Right atrium auricular region (tissue), 2 donors: ENCODE measurements around the gene GOLGA8B. TPM values are rescaled to one million over a fixed set of nuclear protein-coding genes. Genes with fewer than 3 reads are reported as not detected.

Source experiments
- DNase-seq: peaks from one replicate; pipeline ENCODE4 v3.0.0-alpha.2; 2019; ENCODE audit warnings: low spot score
- H3K27ac ChIP-seq, 2 donors: fragments of 200-600 bp; sonication (generic); 1 replicate in 1 of 2; 2 replicates in 1 of 2; pipeline ENCODE4 v1.5.1; 2016 to 2019
- H3K27me3 ChIP-seq, 2 donors: fragments of 200-600 bp; sonication (generic); one replicate each; pipeline versions ENCODE4 v1.5.1 to v1.6.0; 2017 to 2019
- H3K36me3 ChIP-seq: fragments of 200-600 bp; sonication (generic); one replicate; pipeline ENCODE4 v1.5.1; 2016
- H3K4me1 ChIP-seq, 2 donors: fragments of 200-600 bp; sonication (generic); one replicate each; pipeline versions ENCODE4 v1.5.1 to v1.6.0; 2017 to 2019
- H3K4me3 ChIP-seq, 2 donors: fragments of 200-600 bp; sonication (generic); 1 replicate in 1 of 2; 2 replicates in 1 of 2; pipeline ENCODE4 v1.5.1; 2017 to 2019; ENCODE audit warnings: mild to moderate bottlenecking in 1 of 2, moderate library complexity in 1 of 2
- H3K9me3 ChIP-seq, 2 donors: fragments of 200-600 bp; sonication (generic); one replicate each; pipeline ENCODE4 v1.5.1; 2019
- total RNA-seq, 2 donors: library from RNA; depleted of rRNA; stranded (reverse); fragments of >200 nt; gene quantifications; one replicate each; pipeline ENCODE4 v1.1.0, GENCODE V29; 2016
- TF ChIP-seq, protein P1 (sequence below), 2 donors: fragments of 200-600 bp; sonication (generic); IDR thresholded peaks; one replicate each; pipeline ENCODE4 v1.5.1; 2019; ENCODE audit warnings: antibody characterized with exemption in 2 of 2

Gene GOLGA8B
- total RNA-seq, 2 donors from 2014 or later, result 10.3 to 24.6 TPM

DNA sequence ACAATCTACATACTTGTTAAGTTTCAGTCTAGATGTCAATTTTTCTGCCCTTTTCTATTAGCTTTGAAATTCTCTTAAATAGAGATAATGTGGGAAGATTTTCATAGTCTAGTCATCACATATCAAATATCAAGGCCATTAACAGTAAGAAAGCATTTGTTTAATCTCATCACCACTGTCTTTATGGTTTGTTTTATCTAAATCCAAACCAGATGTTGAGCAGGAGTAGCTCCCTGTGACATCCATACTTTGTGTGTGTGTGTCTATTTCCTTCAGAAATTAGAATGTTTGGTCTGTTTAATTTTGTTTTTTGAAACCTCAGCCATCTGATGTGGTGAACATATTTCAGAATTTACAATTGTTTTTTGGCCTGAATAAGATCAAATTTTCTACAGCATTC is 23.1 kb upstream of the GOLGA8B start:
- Histone ChIP-seq H3K36me3 (no peaks in the 10 kb centered on the region), H3K27ac (no peak overlapping the region), H3K9me3 (no peaks in the 10 kb centered on the region), H3K4me1 (peaks cover 0 to 4% of the 10 kb centered on the region in 2 donors), H3K4me3 (no peak overlapping the region), H3K27me3 (no peaks in the 10 kb centered on the region)
- TF ChIP-seq, protein P1, sequence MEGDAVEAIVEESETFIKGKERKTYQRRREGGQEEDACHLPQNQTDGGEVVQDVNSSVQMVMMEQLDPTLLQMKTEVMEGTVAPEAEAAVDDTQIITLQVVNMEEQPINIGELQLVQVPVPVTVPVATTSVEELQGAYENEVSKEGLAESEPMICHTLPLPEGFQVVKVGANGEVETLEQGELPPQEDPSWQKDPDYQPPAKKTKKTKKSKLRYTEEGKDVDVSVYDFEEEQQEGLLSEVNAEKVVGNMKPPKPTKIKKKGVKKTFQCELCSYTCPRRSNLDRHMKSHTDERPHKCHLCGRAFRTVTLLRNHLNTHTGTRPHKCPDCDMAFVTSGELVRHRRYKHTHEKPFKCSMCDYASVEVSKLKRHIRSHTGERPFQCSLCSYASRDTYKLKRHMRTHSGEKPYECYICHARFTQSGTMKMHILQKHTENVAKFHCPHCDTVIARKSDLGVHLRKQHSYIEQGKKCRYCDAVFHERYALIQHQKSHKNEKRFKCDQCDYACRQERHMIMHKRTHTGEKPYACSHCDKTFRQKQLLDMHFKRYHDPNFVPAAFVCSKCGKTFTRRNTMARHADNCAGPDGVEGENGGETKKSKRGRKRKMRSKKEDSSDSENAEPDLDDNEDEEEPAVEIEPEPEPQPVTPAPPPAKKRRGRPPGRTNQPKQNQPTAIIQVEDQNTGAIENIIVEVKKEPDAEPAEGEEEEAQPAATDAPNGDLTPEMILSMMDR (IDR thresholded peaks at IDR 0.05), result no peak
- DNase-seq, result no peak

DNA sequence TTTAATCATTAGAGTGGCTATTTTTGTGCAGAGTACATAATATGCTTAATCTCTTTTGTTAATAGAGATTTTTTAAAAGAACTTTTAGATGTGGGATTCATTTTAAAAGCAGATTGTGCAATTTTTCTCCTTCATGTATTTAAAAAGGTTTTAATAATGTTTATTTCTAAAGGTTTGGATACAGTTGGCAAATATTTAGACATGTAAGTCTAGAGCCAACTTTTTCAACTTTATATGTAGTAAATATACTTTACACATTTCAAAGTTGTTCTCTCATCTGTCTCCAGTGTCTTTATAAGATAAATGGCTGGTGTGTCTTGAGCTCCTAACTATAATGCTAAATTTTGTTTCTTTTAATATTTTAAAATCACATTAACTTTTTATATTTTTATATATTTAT is 22.7 kb upstream of the GOLGA8B start:
- H3K4me3 ChIP-seq, result no peak overlapping the region
- no peak for DNase-seq
- no peaks in the 10 kb centered on the region for H3K36me3 ChIP-seq
- no peaks in the 10 kb centered on the region for H3K27me3 ChIP-seq
- peaks cover 0 to 4% of the 10 kb centered on the region in 2 donors for H3K4me1 ChIP-seq
- H3K27ac ChIP-seq, result no peak overlapping the region
- TF ChIP-seq, protein P1 (IDR thresholded peaks at IDR 0.05), result no peak
- H3K9me3 ChIP-seq, result no peaks in the 10 kb centered on the region

DNA sequence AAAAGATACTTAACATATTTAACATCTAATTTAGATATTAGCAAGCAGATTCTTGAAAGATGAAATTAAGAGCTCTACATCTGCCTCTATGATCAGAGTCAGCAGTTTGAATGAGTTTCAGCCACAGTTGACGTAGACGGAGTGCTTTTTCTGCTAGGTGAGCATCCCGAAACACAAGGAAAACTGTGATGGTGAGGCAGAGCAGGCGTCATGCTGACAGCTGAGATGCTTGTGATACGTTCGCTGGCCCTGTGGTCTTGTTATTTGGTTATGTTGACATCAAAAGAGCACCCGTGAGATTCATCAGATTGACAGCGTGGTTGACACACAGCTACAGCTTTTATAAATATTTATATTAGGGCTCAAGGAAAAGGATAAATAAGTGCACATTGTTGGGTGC is 19.6 kb upstream of the GOLGA8B start:
- H3K4me3 ChIP-seq, result no peak overlapping the region
- DNase-seq, result no peak
- TF ChIP-seq, protein P1 (IDR thresholded peaks at IDR 0.05), result no peak
- no peaks in the 10 kb centered on the region for H3K27me3 ChIP-seq
- H3K36me3 ChIP-seq, result no peaks in the 10 kb centered on the region
- H3K27ac ChIP-seq, result no peak overlapping the region
- H3K4me1 ChIP-seq, result no peaks in the 10 kb centered on the region
- H3K9me3 ChIP-seq, result no peaks in the 10 kb centered on the region

- no peaks in the 10 kb centered on the region for H3K27me3 ChIP-seq
Measured at GRCh38 chr15:34600923-34601322, 17.5 kb upstream of the GOLGA8B start.

DNA sequence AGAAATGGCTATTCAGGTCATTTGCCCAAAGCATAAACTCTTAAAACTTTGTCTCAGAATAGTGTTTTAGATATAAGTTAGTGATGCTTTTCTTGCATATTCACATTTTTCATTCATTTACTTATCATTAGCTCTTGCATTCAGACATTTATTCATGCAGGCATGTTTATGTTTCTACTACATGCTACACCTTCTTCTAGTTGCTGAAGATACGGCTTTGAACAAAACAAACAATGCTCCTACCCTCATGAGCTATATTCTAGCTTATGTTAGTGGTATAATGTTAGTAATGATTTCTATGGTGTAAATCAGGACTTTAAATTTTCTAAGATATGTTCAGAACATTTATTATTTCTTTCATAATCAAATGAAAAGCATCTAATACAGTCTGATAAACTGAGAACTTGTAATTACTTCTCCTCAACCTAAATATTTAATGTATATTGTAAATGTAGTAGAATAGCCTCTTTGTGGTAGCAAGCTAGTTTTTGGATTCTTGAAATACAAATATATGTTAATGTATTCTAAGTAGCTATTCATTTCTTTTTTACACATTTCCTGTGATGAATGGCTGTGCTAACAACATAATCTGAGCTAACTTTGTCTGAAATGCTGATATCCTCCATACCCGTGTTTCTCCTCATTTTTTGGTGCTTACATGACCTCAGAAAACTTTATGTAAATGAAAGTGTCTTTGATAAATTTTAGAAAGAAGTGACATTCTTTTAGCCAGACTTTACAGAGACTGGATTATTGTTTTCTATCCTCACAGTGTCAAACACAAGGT is 15.5 kb upstream of the GOLGA8B start:
- Histone ChIP-seq H3K27me3 (no peaks in the 10 kb centered on the region), H3K27ac (no peak overlapping the region), H3K9me3 (no peaks in the 10 kb centered on the region), H3K4me1 (no peaks in the 10 kb centered on the region), H3K36me3 (no peaks in the 10 kb centered on the region), H3K4me3 (no peak overlapping the region)
- DNase-seq, result no peak
- TF ChIP-seq, protein P1 (IDR thresholded peaks at IDR 0.05), result no peak

More at GRCh38 chr15:34600923-34601322, 17.5 kb upstream of the GOLGA8B start:
- Histone ChIP-seq H3K36me3 (no peaks in the 10 kb centered on the region), H3K4me3 (no peak overlapping the region), H3K27ac (no peak overlapping the region), H3K9me3 (no peaks in the 10 kb centered on the region), H3K4me1 (no peaks in the 10 kb centered on the region)
- DNase-seq, result no peak
- TF ChIP-seq, protein P1 (IDR thresholded peaks at IDR 0.05), result no peak

- DNase-seq, result no peak
- Histone ChIP-seq H3K36me3 (no peaks in the 10 kb centered on the region), H3K27ac (no peak overlapping the region), H3K27me3 (no peaks in the 10 kb centered on the region), H3K9me3 (no peaks in the 10 kb centered on the region), H3K4me3 (no peak overlapping the region), H3K4me1 (no peaks in the 10 kb centered on the region)
- TF ChIP-seq, protein P1 (IDR thresholded peaks at IDR 0.05), result no peak
Measured at GRCh38 chr15:34597316-34597715, 13.9 kb upstream of the GOLGA8B start.
